GM21447 (cell line): ENCODE measurements around the gene PCDHB7.
"Not testable (repeated sequence)": the region's sequence is repeated elsewhere in the genome, so short reads cannot be mapped to it uniquely, and the experiment has no call there.

Experiments
- ATAC-seq: cut with Tn5 transposase; IDR thresholded peaks from one replicate; pipeline ENCODE4 v1.9.1; 2021; ENCODE audit not compliant: unreplicated experiment

Gene PCDHB7

GRCh38 chr5:141172381-141173204, at the start of gene PCDHB7:
PCDHB7 (plus strand) TSS chr5:141172644; CDS start chr5:141172836, 192 bp downstream.
- ATAC-seq: no peak

- not testable (repeated sequence) for ATAC-seq
Measured at GRCh38 chr5:141123396-141124135, 48.9 kb upstream of the PCDHB7 start.

- no peak for ATAC-seq
Measured at GRCh38 chr5:141127305-141127704, 45.1 kb upstream of the PCDHB7 start.

GRCh38 chr5:141135030-141135717, 37.3 kb upstream of the PCDHB7 start, which contains the start of gene PCDHB5:
PCDHB5 (plus strand) TSS chr5:141135206; CDS start chr5:141135435, 229 bp downstream.
- no peak for ATAC-seq

GRCh38 chr5:141135718-141136266, 36.7 kb upstream of the PCDHB7 start:
- no peak for ATAC-seq

GRCh38 chr5:141137346-141137745, 35.1 kb upstream of the PCDHB7 start:
- not testable (repeated sequence) for ATAC-seq

- no peak for ATAC-seq
Measured at GRCh38 chr5:141149812-141150211, 22.6 kb upstream of the PCDHB7 start, which contains the start of gene PCDHB6. PCDHB6 (plus strand) TSS chr5:141150057; CDS start chr5:141150258, 201 bp downstream.

- no peak for ATAC-seq
Measured at GRCh38 chr5:141150224-141150992, 22.0 kb upstream of the PCDHB7 start.

GRCh38 chr5:141150993-141151325, 21.5 kb upstream of the PCDHB7 start:
- ATAC-seq: no peak

GRCh38 chr5:141151632-141152031, 20.8 kb upstream of the PCDHB7 start:
- not testable (repeated sequence) for ATAC-seq

- ATAC-seq: not testable (repeated sequence)
Measured at GRCh38 chr5:141152096-141152495, 20.3 kb upstream of the PCDHB7 start.

GRCh38 chr5:141155540-141156374, 16.7 kb upstream of the PCDHB7 start:
- ATAC-seq: no peak

- ATAC-seq: not testable (repeated sequence)
Measured at GRCh38 chr5:141157356-141157755, 15.1 kb upstream of the PCDHB7 start.

- ATAC-seq: not testable (repeated sequence)
Measured at GRCh38 chr5:141157901-141158300, 14.5 kb upstream of the PCDHB7 start.

- ATAC-seq: not testable (repeated sequence)
Measured at GRCh38 chr5:141174291-141175104, 2.1 kb downstream of the PCDHB7 start.

GRCh38 chr5:141175933-141176332, 3.5 kb downstream of the PCDHB7 start:
- ATAC-seq: no peak

GRCh38 chr5:141177577-141178191, 5.2 kb downstream of the PCDHB7 start, which contains the start of gene PCDHB8:
PCDHB8 (plus strand) TSS chr5:141177790; CDS start chr5:141178035, 245 bp downstream.
- not testable (repeated sequence) for ATAC-seq

GRCh38 chr5:141179371-141179770, 6.9 kb downstream of the PCDHB7 start:
- ATAC-seq: not testable (repeated sequence)
